A172 (cell line): Measurements from ENCODE around the gene FANCE. TPM values are rescaled to one million over a fixed set of nuclear protein-coding genes. Genes with fewer than 3 reads are reported as not detected.
A peak's percentile ranks its signal among the peaks of the same experiment; 100 is the strongest.
"Not testable (repeated sequence)": the region's sequence is repeated elsewhere in the genome, so short reads cannot be mapped to it uniquely, and the experiment has no call there.

Experiments
- DNase-seq: peaks from one replicate; pipeline ENCODE4 v3.0.0-alpha.2; 2015; ENCODE audit warnings: low spot score
- total RNA-seq: library from RNA; depleted of rRNA; stranded (reverse); fragments of >200 nt; shearing (Covaris generic); gene quantifications from 2 replicates; pipeline ENCODE4 v1.2.3, GENCODE V29; 2014

Gene FANCE
- total RNA-seq, 1 experiment from 2014 or later: 13.9 TPM

DNA sequence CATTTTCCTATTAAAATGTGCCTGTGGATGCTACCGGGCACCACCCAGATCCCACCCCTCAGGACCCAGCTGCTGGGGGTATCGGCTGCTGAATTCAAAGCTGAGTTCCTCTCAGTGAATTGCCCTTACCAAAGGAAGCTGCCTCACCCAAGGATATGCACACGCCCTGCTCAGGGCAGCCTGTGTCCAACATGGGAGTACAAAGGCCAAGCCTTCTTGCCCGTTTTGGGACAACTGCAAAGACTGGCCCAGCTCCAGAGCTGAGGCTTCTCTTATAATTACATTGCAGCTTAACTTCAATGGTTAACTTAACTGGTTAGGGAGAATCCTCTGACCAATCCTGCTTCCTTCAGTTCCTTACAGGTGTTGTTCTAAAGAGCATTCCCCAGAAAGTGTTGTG, 19.8 kb upstream of the FANCE start:
- no peak for DNase-seq

- not testable (repeated sequence) for DNase-seq
These were observed 19.4 kb upstream of the FANCE start for GRCh38 chr6:35432702-35433101.

- no peak for DNase-seq
These were observed 16.9 kb upstream of the FANCE start for GRCh38 chr6:35435074-35435837.

DNA sequence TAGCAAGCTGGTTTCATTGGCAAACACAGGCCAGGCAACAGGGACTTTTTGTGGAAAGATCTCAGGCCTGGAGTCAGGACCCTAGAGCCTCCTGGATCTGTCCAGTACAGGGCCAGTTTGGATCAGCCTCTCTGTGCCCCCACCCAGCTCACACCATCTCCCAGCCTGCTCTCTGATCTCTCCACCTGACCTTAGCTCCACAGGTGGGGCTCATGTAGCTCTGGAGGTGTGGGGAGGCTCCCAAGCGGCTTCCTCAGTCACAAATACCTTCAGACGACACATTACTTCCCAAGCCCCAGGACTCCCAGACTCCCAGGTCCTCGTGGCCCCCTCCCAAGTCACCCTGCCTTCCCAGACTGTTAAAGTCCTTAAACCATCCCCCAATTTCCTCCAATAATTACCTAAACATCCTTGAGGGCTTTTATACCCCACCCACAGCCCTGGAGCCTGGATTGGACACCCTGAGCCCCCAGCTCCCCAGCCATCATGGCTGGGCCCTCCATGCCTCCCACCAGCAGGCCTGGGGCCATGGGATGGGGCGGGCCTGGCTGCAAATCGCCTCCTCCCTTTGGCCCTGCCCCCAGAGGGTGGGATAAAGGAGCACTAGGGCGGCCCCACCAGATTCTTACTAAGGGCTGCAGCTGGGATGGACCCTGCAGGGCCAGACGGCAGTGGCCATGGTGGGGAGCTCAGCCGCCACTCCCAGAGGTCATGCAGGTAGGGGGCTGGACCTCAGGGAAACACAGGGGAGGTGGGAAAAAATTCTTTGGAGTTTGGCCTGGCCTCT, 15.9 kb upstream of the FANCE start:
- DNase-seq: no peak

- DNase-seq: not testable (repeated sequence)
These were observed 13.6 kb upstream of the FANCE start for GRCh38 chr6:35438378-35439065.

DNA sequence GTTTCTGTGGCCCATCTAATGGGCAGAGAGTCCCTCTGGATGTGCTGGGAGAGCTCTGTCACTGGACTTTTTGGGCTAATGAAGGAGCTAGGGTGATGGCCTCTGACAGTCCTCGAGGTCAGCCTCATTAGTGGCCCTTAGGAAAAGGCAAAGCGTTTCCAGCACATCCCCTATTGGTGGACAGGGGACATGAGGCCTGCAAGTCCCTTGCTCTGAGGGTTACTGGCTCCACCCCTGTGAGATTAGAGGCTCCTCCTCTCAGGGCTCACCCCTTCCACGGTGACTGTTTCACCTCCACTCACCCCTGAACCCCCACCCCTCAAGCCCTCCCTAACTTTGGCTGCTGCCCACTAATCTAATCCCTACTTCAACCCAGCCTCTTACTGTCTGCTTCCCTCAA, 12.8 kb upstream of the FANCE start:
- DNase-seq: no peak

- no peak for DNase-seq
These were observed 10.9 kb upstream of the FANCE start for GRCh38 chr6:35441205-35441604.

- no peak for DNase-seq
These were observed 10.5 kb upstream of the FANCE start for GRCh38 chr6:35441642-35442041.

- no peak for DNase-seq
These were observed 9.4 kb upstream of the FANCE start for GRCh38 chr6:35442693-35443092.

DNA sequence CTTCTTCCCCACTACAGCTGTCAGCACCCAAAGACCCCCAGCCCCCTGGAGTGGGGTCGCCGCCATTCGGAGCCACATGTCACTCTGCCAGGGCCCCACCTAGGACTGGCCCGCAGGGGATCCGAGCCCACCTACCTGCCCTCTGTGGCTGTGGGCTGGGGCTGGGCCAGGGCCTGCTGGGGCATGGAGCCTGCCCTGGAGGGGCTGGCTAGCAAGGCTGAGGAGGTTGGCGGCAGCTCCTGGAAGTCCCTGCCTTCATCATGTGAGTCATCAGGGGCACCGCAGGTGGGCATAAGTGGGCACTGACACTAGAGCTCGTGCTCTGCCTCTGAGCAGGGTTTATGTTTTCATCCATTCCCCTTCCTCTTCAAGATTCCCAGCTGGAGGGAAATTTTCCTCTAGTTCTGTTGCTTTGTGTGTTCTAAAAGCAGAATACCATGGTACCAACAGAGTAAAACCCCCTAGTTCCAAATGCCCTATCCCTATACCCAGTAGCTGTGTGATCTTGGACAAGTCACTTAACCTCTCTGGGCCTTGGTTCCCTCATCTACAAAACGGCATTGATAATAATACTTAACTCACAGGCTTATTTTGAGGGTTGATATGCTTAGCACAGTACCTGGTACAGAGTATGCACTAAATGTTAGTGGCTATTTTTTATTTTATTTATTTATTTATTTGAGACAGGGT, 8.7 kb upstream of the FANCE start:
- peak; percentile 64 for DNase-seq

- peak; percentile 42 for DNase-seq
These were observed 6.4 kb upstream of the FANCE start for GRCh38 chr6:35445691-35446090.

- no peak for DNase-seq
These were observed 3.9 kb upstream of the FANCE start for GRCh38 chr6:35448191-35448590.

DNA sequence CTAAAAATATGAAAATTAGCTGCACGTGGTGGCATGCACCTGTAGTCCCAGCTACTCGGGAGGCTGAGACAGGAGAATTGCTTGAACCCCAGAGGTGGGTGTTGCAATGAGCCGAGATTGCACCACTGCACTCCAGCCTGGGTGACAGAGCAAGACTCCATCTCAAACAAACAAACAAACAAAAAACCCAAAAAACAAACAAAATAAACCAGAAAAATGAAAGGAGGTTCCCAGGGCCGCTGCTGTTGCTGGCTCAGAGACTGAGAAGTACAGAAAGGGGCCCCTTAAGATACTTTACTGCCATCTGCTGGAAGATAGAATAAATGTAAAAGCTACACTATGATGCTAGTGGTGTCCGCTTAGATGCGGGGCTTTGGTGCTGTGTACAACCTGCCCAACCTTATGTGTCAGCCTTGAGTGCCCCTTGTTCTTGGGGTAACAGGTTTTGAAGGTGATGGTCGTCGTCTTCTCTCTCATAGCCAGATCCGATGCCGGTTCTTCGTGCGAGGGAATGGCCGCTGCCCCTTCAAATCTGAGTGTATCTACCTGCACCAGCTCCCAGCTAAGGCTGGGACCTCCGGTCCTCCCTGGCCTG, 2.8 kb upstream of the FANCE start:
- DNase-seq: peak; percentile 65

DNA sequence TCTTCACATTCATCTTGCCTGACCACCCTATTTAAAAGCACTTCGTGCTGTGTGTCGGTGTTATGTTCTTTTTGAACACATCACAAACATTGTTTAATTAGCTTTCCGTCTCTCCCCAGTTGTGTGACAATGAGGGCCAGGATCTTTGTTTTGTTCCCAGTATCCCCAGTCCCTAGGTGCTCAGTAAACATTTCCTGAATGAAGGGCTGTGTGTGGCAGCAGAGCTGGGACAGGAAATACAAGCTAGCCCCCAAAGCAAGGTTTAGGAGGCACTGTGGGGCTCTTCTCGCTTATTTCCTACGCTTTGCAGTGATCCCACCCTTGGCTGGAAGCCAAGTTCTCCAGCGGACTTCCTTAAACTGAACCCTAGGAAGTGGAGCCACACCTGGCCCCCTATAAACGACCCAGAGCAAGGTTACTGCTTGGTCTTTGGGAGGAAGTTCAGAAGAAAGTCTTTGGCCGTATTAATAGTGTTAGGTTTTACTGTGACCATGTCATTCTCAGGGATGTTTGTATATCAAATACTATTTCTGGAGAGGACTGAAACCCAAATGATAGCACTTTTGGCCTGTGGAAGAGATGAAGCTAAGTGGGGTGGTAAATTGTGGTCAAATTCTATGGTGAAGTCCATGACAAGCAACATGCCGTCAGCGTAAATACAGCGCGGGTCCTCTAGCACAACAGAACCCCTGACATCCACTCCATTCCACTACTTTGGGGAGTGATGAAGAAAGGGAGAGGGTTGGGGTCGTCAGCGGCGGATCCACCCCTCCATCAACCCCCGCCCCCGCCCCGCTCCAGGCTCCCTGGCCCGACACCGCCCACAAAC, 570 bp upstream of the FANCE start:
- no peak for DNase-seq

DNA sequence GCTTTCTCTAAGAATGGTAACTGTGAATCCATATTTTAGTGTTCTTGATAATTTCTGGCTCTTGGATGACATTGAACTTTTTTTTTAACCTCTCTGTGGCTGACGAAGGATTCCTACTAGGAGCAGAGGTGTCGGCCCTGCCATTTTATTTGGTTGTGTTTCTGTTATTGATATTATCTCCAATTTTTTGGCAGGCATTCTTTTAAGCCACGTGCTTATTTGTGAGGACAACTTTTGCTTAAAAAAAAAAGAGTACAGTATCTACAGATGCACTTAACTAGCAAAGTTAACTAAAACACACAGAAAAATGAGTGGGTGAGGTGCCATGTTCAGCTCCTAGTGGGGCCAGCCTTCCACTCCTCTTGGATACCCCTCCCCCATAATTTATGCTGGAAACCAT, 1.1 kb downstream of the FANCE start:
- DNase-seq: no peak

DNA sequence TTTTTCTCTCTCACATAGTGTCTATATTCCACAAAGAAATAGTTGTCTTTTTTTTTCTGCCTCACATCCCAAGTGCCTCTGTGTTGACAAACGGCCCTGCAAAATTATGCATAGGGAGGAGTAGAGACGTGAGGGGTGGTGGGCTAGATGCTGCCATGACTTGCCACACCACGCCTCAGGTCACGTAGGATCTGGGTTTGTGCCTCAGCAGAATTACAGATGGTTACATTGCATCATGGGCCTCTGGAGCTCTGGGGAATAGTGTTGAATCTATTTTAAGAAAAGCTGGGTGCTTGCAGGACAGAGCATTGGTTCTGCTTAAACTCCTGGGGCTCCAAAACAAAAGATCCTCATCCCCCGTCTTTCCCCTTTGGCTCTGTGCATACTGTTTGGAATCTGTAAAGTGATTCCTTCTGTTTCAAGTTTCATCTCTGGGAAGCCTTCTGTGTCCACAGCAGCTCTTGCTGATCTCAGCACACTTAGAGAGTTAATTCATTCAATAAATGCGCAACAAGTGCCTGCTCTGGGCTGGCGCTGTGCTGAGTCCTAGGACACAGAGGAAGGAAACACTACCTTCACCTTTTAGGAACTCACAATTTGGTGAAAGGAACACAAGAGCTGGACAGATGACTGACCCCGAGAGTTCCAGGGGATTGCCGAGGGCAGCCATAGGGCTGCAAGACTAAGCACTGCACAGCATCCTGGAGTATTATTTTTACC, 2.4 kb downstream of the FANCE start:
- DNase-seq: no peak

- DNase-seq: no peak
These were observed 5.8 kb downstream of the FANCE start for GRCh38 chr6:35457907-35458306.

DNA sequence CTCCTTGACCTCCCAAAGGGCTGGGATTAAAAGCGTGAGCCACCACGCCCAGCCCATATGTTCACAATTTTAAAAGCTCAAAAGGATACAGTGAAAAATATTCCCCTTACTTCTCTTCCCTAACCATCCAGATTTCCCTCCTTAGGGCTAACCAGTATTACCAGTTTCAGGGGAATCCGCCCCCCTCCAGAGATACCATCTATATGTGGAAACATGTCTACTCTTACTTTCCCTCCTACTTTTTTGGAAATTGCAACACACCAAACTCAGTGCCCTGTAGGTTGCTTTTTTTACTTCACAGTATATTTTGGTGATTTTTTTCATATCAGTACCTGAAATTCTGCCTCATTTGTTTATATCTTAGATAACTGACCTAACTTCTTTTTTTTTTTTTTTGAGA, 9.1 kb downstream of the FANCE start:
- no peak for DNase-seq

GRCh38 chr6:35463292-35463691, 11.2 kb downstream of the FANCE start:
- DNase-seq: no peak

- DNase-seq: no peak
These were observed 13.5 kb downstream of the FANCE start for GRCh38 chr6:35465646-35466045.
